GM21786 (cell line): ENCODE measurements around the gene PGM3.

Experiments
- ATAC-seq: cut with Tn5 transposase; IDR thresholded peaks from one replicate; pipeline ENCODE4 v1.9.1; 2021; ENCODE audit not compliant: unreplicated experiment

PGM3 gene

GRCh38 chr6:83119742-83120300 is 73.2 kb downstream of the PGM3 start:
- no peak for ATAC-seq

- ATAC-seq: no peak
These were observed 75.3 kb downstream of the PGM3 start for GRCh38 chr6:83117802-83118201.
